ENCODE data around the gene RIN3. TPM values are rescaled to one million over a fixed set of nuclear protein-coding genes. Genes with fewer than 3 reads are reported as not detected.

RIN3 gene
- total RNA-seq, 3 donors from 2014 or later = 10.7 to 19.7 (median 12.1) TPM

- no peak for TF ChIP-seq POLR2A (IDR thresholded peaks at IDR 0.05)
- TF ChIP-seq, protein P1, sequence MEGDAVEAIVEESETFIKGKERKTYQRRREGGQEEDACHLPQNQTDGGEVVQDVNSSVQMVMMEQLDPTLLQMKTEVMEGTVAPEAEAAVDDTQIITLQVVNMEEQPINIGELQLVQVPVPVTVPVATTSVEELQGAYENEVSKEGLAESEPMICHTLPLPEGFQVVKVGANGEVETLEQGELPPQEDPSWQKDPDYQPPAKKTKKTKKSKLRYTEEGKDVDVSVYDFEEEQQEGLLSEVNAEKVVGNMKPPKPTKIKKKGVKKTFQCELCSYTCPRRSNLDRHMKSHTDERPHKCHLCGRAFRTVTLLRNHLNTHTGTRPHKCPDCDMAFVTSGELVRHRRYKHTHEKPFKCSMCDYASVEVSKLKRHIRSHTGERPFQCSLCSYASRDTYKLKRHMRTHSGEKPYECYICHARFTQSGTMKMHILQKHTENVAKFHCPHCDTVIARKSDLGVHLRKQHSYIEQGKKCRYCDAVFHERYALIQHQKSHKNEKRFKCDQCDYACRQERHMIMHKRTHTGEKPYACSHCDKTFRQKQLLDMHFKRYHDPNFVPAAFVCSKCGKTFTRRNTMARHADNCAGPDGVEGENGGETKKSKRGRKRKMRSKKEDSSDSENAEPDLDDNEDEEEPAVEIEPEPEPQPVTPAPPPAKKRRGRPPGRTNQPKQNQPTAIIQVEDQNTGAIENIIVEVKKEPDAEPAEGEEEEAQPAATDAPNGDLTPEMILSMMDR (IDR thresholded peaks at IDR 0.05) = no peak
- no peak for TF ChIP-seq POLR2AphosphoS5 (IDR thresholded peaks at IDR 0.05)
- no peak for DNase-seq (ENCODE audit: low spot score in 2 of 2)
- no peak overlapping the region for H3K27ac ChIP-seq
- no peaks in the 10 kb centered on the region for H3K4me1 ChIP-seq
- H3K36me3 ChIP-seq = no peaks in the 10 kb centered on the region
- intact Hi-C loops (cut with DNase I; ENCODE audit: low total_unique reads) = no loop called here
- H3K9me3 ChIP-seq = no peaks in the 10 kb centered on the region
- H3K27me3 ChIP-seq = no peaks in the 10 kb centered on the region
- no peak overlapping the region for H3K4me3 ChIP-seq
These were observed 101.9 kb downstream of the RIN3 start for GRCh38 chr14:92615451-92615850.

DNA sequence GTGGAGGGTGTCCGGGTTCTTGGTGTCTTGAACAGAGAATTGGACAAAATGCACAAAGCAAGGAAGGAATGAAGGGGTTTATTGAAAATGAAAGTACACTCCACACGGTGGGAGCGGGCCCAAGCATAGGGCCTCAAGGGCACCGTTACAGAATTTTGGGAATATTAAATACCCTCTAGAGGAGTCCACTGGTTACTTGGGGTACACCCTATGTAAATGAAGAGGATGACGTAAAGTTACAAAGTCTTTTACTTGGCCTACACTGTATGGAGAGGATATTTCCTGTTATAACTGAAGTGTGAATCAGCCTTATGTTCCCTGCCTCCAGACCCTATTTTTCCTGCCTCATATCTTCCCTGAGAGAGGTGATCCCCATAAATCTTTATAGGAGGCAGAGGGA is 102.6 kb downstream of the RIN3 start:
- Histone ChIP-seq H3K4me3 (no peak overlapping the region), H3K27me3 (no peaks in the 10 kb centered on the region), H3K36me3 (no peaks in the 10 kb centered on the region), H3K27ac (no peak overlapping the region), H3K9me3 (no peaks in the 10 kb centered on the region), H3K4me1 (no peaks in the 10 kb centered on the region)
- DNase-seq (ENCODE audit: low spot score in 2 of 2) = no peak
- no peak for TF ChIP-seq POLR2A (IDR thresholded peaks at IDR 0.05)
- TF ChIP-seq POLR2AphosphoS5 (IDR thresholded peaks at IDR 0.05) = no peak
- TF ChIP-seq, protein P1 (IDR thresholded peaks at IDR 0.05) = no peak
- intact Hi-C loops (cut with DNase I; ENCODE audit: low total_unique reads) = no loop called here

DNA sequence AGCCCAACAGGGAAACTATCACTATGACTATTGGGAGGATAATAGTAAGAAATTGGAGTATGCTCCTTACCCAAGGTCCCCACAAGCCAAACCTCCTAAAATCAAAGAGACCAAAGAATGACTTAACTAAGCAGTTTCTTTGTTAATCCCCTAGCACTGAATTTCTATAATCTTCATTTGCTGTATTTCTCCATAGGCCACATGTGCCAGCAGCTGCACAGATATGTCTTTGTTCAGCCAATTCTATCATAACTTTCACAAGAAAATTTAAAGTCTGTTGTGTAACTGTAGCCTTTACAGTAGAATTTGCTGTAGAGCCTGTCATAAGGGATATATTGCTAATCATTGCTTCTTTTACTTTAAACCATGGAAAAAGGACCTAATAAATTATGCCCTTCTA is 104.0 kb downstream of the RIN3 start:
- TF ChIP-seq POLR2AphosphoS5 (IDR thresholded peaks at IDR 0.05) (no peak), POLR2A (IDR thresholded peaks at IDR 0.05) (no peak)
- TF ChIP-seq, protein P1 (IDR thresholded peaks at IDR 0.05) = no peak
- Histone ChIP-seq H3K9me3 (peaks cover 6 to 8% of the 10 kb centered on the region in 2 donors), H3K4me1 (no peaks in the 10 kb centered on the region), H3K4me3 (no peak overlapping the region), H3K27ac (no peak overlapping the region), H3K36me3 (no peaks in the 10 kb centered on the region), H3K27me3 (no peaks in the 10 kb centered on the region)
- no peak for DNase-seq (ENCODE audit: low spot score in 2 of 2)
- intact Hi-C loops (cut with DNase I; ENCODE audit: low total_unique reads) = no loop called here

GRCh38 chr14:92619671-92620456 is 106.3 kb downstream of the RIN3 start:
- Histone ChIP-seq H3K4me1 (no peaks in the 10 kb centered on the region), H3K27ac (peak overlapping the region in 1 of 2 donors; percentile 65), H3K27me3 (no peaks in the 10 kb centered on the region), H3K4me3 (no peak overlapping the region), H3K36me3 (no peaks in the 10 kb centered on the region), H3K9me3 (peaks cover 7 to 8% of the 10 kb centered on the region in 2 donors)
- DNase-seq (ENCODE audit: low spot score in 2 of 2) = no peak
- TF ChIP-seq, protein P1 (IDR thresholded peaks at IDR 0.05) = no peak
- peak in 1 of 3 donors; percentile 29 for TF ChIP-seq POLR2AphosphoS5 (IDR thresholded peaks at IDR 0.05)
- intact Hi-C loops (cut with DNase I; ENCODE audit: low total_unique reads) = no loop called here

DNA sequence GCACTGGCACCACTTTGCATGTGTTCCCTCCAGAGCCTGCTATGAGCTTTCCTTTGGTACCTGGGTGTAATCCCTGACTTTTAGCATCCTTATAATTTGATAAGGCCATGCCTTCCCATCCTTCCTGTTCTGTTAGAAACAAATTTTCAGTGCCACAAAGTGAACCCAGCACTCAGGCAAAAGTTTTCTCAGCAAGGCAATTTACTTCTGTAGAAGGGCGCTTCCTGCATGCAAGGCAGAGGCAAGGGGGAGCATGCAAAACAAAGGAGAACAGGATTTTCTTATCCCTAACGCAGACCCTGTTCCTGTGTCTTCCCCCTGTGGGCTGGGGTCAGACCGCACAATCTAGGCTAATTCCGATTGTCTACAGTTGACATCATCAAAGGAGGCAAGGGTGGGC is 108.7 kb downstream of the RIN3 start:
- Histone ChIP-seq H3K36me3 (no peaks in the 10 kb centered on the region), H3K4me1 (no peaks in the 10 kb centered on the region), H3K27ac (no peak overlapping the region), H3K4me3 (no peak overlapping the region), H3K27me3 (no peaks in the 10 kb centered on the region), H3K9me3 (peaks cover 7 to 12% of the 10 kb centered on the region in 2 donors)
- DNase-seq (ENCODE audit: low spot score in 2 of 2) = no peak
- TF ChIP-seq, protein P1 (IDR thresholded peaks at IDR 0.05) = no peak
- TF ChIP-seq POLR2AphosphoS5 (IDR thresholded peaks at IDR 0.05) (no peak), POLR2A (IDR thresholded peaks at IDR 0.05) (no peak)
- intact Hi-C loops (cut with DNase I; ENCODE audit: low total_unique reads) = no loop called here
